Stimulated activated effector memory CD8-positive, alpha-beta T cell treated with anti-CD3 and anti-CD28 coated beads, Interleukin-12 subunit alpha, Interleukin-12 subunit beta, amount 100 ng/mL, for 72 hours (primary cell): ENCODE measurements around the gene ADGRB2.
A peak's percentile ranks its signal among the peaks of the same experiment; 100 is the strongest.

ENCODE experiments used
- ATAC-seq: fragments of 150-1000 bp; cut with Tn5 transposase; 2 replicates; pipeline ENCODE4 v1.10.0; 2021
- DNase-seq, 2 donors: peaks; one replicate each; pipeline ENCODE4 v3.0.0; 2021 to 2022; ENCODE audit warnings: low spot score in 2 of 2
- H3K27ac Mint-ChIP-seq: one replicate; pipeline ENCODE4 v1.8.0; 2022; ENCODE audit warnings: mild to moderate bottlenecking, mixed read lengths
- H3K36me3 Mint-ChIP-seq: one replicate; pipeline ENCODE4 v1.8.0; 2022; ENCODE audit warnings: mild to moderate bottlenecking, mixed read lengths
- H3K4me1 Mint-ChIP-seq: one replicate; pipeline ENCODE4 v1.8.0; 2022; ENCODE audit warnings: mixed read lengths
- H3K4me3 Mint-ChIP-seq: one replicate; pipeline ENCODE4 v1.8.0; 2022; ENCODE audit warnings: mild to moderate bottlenecking, mixed read lengths
- H3K9me3 Mint-ChIP-seq: one replicate; pipeline ENCODE4 v1.8.0; 2022; ENCODE audit warnings: mixed read lengths

ADGRB2 gene

GRCh38 chr1:31739346-31739745 lies 24.8 kb downstream of the ADGRB2 start:
- Mint-ChIP-seq H3K27ac (peak overlapping the region; percentile 60), H3K4me1 (peaks cover 43% of the 10 kb centered on the region), H3K9me3 (no peaks in the 10 kb centered on the region), H3K4me3 (peak overlapping the region; percentile 16), H3K36me3 (no peaks in the 10 kb centered on the region)
- no peak for DNase-seq
- ATAC-seq: peak; percentile 76

- no peak overlapping the region for H3K4me3 Mint-ChIP-seq
- H3K27ac Mint-ChIP-seq: no peak overlapping the region
- ATAC-seq (peak; percentile 54), DNase-seq (no peak)
- H3K4me1 Mint-ChIP-seq: peaks cover 32% of the 10 kb centered on the region
- no peaks in the 10 kb centered on the region for H3K9me3 Mint-ChIP-seq
- H3K36me3 Mint-ChIP-seq: no peaks in the 10 kb centered on the region
Observed at GRCh38 chr1:31736675-31737074, 27.5 kb downstream of the ADGRB2 start.

- DNase-seq: no peak
- no peaks in the 10 kb centered on the region for H3K36me3 Mint-ChIP-seq
- no peak overlapping the region for H3K4me3 Mint-ChIP-seq
- H3K4me1 Mint-ChIP-seq: peaks cover 32% of the 10 kb centered on the region
- H3K9me3 Mint-ChIP-seq: no peaks in the 10 kb centered on the region
- ATAC-seq: no peak
- H3K27ac Mint-ChIP-seq: no peak overlapping the region
Observed at GRCh38 chr1:31735571-31735970, 28.6 kb downstream of the ADGRB2 start.

- no peak overlapping the region for H3K27ac Mint-ChIP-seq
- H3K9me3 Mint-ChIP-seq: no peaks in the 10 kb centered on the region
- no peak overlapping the region for H3K4me3 Mint-ChIP-seq
Observed at GRCh38 chr1:31734582-31735107, 29.5 kb downstream of the ADGRB2 start.

GRCh38 chr1:31733389-31734219 lies 30.5 kb downstream of the ADGRB2 start:
- no peaks in the 10 kb centered on the region for H3K36me3 Mint-ChIP-seq
- ATAC-seq: no peak
- H3K27ac Mint-ChIP-seq: no peak overlapping the region

More at GRCh38 chr1:31734582-31735107, 29.5 kb downstream of the ADGRB2 start:
- no peaks in the 10 kb centered on the region for H3K36me3 Mint-ChIP-seq
- ATAC-seq (no peak), DNase-seq (no peak)
- H3K4me1 Mint-ChIP-seq: peaks cover 23% of the 10 kb centered on the region

GRCh38 chr1:31732751-31733289 lies 31.3 kb downstream of the ADGRB2 start:
- Mint-ChIP-seq H3K4me1 (peaks cover 19% of the 10 kb centered on the region), H3K27ac (no peak overlapping the region), H3K36me3 (no peaks in the 10 kb centered on the region), H3K4me3 (no peak overlapping the region), H3K9me3 (no peaks in the 10 kb centered on the region)
- DNase-seq (no peak), ATAC-seq (no peak)

More at GRCh38 chr1:31733389-31734219, 30.5 kb downstream of the ADGRB2 start:
- Mint-ChIP-seq H3K4me3 (no peak overlapping the region), H3K4me1 (peaks cover 19% of the 10 kb centered on the region), H3K9me3 (no peaks in the 10 kb centered on the region)
- DNase-seq: no peak

- ATAC-seq: no peak
- DNase-seq: no peak
- Mint-ChIP-seq H3K27ac (no peak overlapping the region), H3K4me3 (no peak overlapping the region), H3K36me3 (no peaks in the 10 kb centered on the region), H3K9me3 (no peaks in the 10 kb centered on the region), H3K4me1 (peaks cover 18% of the 10 kb centered on the region)
Observed at GRCh38 chr1:31732343-31732742, 31.8 kb downstream of the ADGRB2 start.

GRCh38 chr1:31731049-31731565 lies 33.0 kb downstream of the ADGRB2 start:
- no peaks in the 10 kb centered on the region for H3K9me3 Mint-ChIP-seq
- ATAC-seq (no peak), DNase-seq (no peak)
- no peak overlapping the region for H3K27ac Mint-ChIP-seq
- no peak overlapping the region for H3K4me3 Mint-ChIP-seq
- peaks cover 6% of the 10 kb centered on the region for H3K4me1 Mint-ChIP-seq
- no peaks in the 10 kb centered on the region for H3K36me3 Mint-ChIP-seq

GRCh38 chr1:31730336-31731048 lies 33.6 kb downstream of the ADGRB2 start:
- no peak overlapping the region for H3K4me3 Mint-ChIP-seq
- H3K4me1 Mint-ChIP-seq: peaks cover 6% of the 10 kb centered on the region
- DNase-seq (no peak), ATAC-seq (no peak)
- no peaks in the 10 kb centered on the region for H3K9me3 Mint-ChIP-seq
- H3K27ac Mint-ChIP-seq: no peak overlapping the region
- H3K36me3 Mint-ChIP-seq: no peaks in the 10 kb centered on the region

- Mint-ChIP-seq H3K4me3 (no peak overlapping the region), H3K9me3 (no peaks in the 10 kb centered on the region), H3K27ac (no peak overlapping the region), H3K36me3 (no peaks in the 10 kb centered on the region), H3K4me1 (peaks cover 6% of the 10 kb centered on the region)
- DNase-seq: no peak
- no peak for ATAC-seq
Observed at GRCh38 chr1:31727849-31728248, 36.3 kb downstream of the ADGRB2 start.

- ATAC-seq (no peak), DNase-seq (no peak)
- H3K4me3 Mint-ChIP-seq: no peak overlapping the region
- H3K9me3 Mint-ChIP-seq: no peaks in the 10 kb centered on the region
- no peaks in the 10 kb centered on the region for H3K36me3 Mint-ChIP-seq
- no peak overlapping the region for H3K27ac Mint-ChIP-seq
- peaks cover 6% of the 10 kb centered on the region for H3K4me1 Mint-ChIP-seq
Observed at GRCh38 chr1:31727195-31727594, 36.9 kb downstream of the ADGRB2 start.

- H3K36me3 Mint-ChIP-seq: no peaks in the 10 kb centered on the region
- DNase-seq: no peak
- no peak overlapping the region for H3K27ac Mint-ChIP-seq
- peaks cover 6% of the 10 kb centered on the region for H3K4me1 Mint-ChIP-seq
- H3K9me3 Mint-ChIP-seq: no peaks in the 10 kb centered on the region
- no peak overlapping the region for H3K4me3 Mint-ChIP-seq
- ATAC-seq: no peak
Observed at GRCh38 chr1:31726715-31727114, 37.4 kb downstream of the ADGRB2 start.

- no peak for DNase-seq
- H3K4me3 Mint-ChIP-seq: no peak overlapping the region
- H3K9me3 Mint-ChIP-seq: no peaks in the 10 kb centered on the region
- H3K4me1 Mint-ChIP-seq: peaks cover 6% of the 10 kb centered on the region
- no peaks in the 10 kb centered on the region for H3K36me3 Mint-ChIP-seq
- no peak overlapping the region for H3K27ac Mint-ChIP-seq
- no peak for ATAC-seq
Observed at GRCh38 chr1:31725777-31726535, 38.2 kb downstream of the ADGRB2 start.

- Mint-ChIP-seq H3K27ac (no peak overlapping the region), H3K4me1 (peaks cover 6% of the 10 kb centered on the region), H3K4me3 (no peak overlapping the region), H3K36me3 (no peaks in the 10 kb centered on the region), H3K9me3 (no peaks in the 10 kb centered on the region)
- DNase-seq (no peak), ATAC-seq (no peak)
Observed at GRCh38 chr1:31725134-31725533, 39.0 kb downstream of the ADGRB2 start.
